Head of caudate nucleus (tissue), 42 donors: ENCODE measurements around the gene C1GALT1.

Source experiments
- DNase-seq, 42 donors: peaks; one replicate each; pipeline versions ENCODE4 v3.0.0 to v3.0.0-alpha.2; 2020 to 2021; ENCODE audit warnings: mixed read lengths in 7 of 42
- intact Hi-C: fragments of 100-400 bp; cut with DNase I; formaldehyde crosslinking; loops from one replicate; pipeline ENCODE4 v1.15.0; 2022

C1GALT1 gene

GRCh38 chr7:7257899-7258692 lies 75.8 kb downstream of the C1GALT1 start:
- DNase-seq = no peak
- intact Hi-C loops = no loop called here

GRCh38 chr7:7261863-7262262 lies 79.5 kb downstream of the C1GALT1 start:
- no peak for DNase-seq
- intact Hi-C loops = no loop called here

- intact Hi-C loops = no loop called here
- no peak for DNase-seq
Measured at GRCh38 chr7:7263297-7264230, 81.2 kb downstream of the C1GALT1 start.

GRCh38 chr7:7264306-7265040 lies 82.1 kb downstream of the C1GALT1 start:
- DNase-seq = no peak
- intact Hi-C loops = no loop called here

- DNase-seq = no peak
Measured at GRCh38 chr7:7265081-7266075, 83.0 kb downstream of the C1GALT1 start.

GRCh38 chr7:7266257-7266881 lies 84.0 kb downstream of the C1GALT1 start:
- DNase-seq = no peak
- intact Hi-C loops = no loop called here

More at GRCh38 chr7:7265081-7266075, 83.0 kb downstream of the C1GALT1 start:
- intact Hi-C loops = no loop called here

- intact Hi-C loops = no loop called here
Measured at GRCh38 chr7:7271094-7271874, 88.9 kb downstream of the C1GALT1 start.

GRCh38 chr7:7272294-7272693 lies 90.0 kb downstream of the C1GALT1 start:
- no peak for DNase-seq
- intact Hi-C loops = no loop called here

More at GRCh38 chr7:7271094-7271874, 88.9 kb downstream of the C1GALT1 start:
- DNase-seq = no peak

- intact Hi-C loops = no loop called here
- no peak for DNase-seq
Measured at GRCh38 chr7:7274782-7275181, 92.4 kb downstream of the C1GALT1 start.

GRCh38 chr7:7276161-7276560 lies 93.8 kb downstream of the C1GALT1 start:
- intact Hi-C loops = no loop called here
- no peak for DNase-seq

- DNase-seq = no peak
- intact Hi-C loops = no loop called here
Measured at GRCh38 chr7:7290429-7291122, 108.2 kb downstream of the C1GALT1 start.

GRCh38 chr7:7292085-7292484 lies 109.7 kb downstream of the C1GALT1 start:
- DNase-seq = no peak
- intact Hi-C loops = no loop called here

- intact Hi-C loops = no loop called here
- no peak for DNase-seq
Measured at GRCh38 chr7:7292608-7293007, 110.3 kb downstream of the C1GALT1 start.

- intact Hi-C loops = no loop called here
- DNase-seq = no peak
Measured at GRCh38 chr7:7293092-7293491, 110.7 kb downstream of the C1GALT1 start.

GRCh38 chr7:7294911-7295310 lies 112.6 kb downstream of the C1GALT1 start:
- intact Hi-C loops = no loop called here
- DNase-seq = no peak
